Tibial nerve (tissue), 4 donors: ENCODE measurements around the gene PALB2.

ENCODE experiments used
- EP300 ChIP-seq, 2 donors: sonication (generic); formaldehyde crosslinking; IDR thresholded peaks; one replicate each; pipeline ENCODE4 v1.6.1; 2017; ENCODE audit warnings: antibody characterized with exemption in 2 of 2, mild to moderate bottlenecking in 1 of 2
- POLR2A ChIP-seq, 2 donors: fragments of 450-650 bp; IDR thresholded peaks; one replicate each; pipeline ENCODE4 v1.6.1; 2017; ENCODE audit warnings: antibody characterized with exemption in 2 of 2, mild to moderate bottlenecking in 2 of 2, moderate library complexity in 2 of 2
- TF ChIP-seq, protein P1 (sequence below), 5 experiments: fragments of 200-600 bp in 3 of 5; fragments of 450-650 bp in 2 of 5; sonication (generic) in 3 of 5; IDR thresholded peaks; one replicate each; pipeline ENCODE4 v1.5.1; 2016 to 2019; ENCODE audit warnings: antibody characterized with exemption in 5 of 5, mild to moderate bottlenecking in 3 of 5, moderate library complexity in 2 of 5

DNA sequence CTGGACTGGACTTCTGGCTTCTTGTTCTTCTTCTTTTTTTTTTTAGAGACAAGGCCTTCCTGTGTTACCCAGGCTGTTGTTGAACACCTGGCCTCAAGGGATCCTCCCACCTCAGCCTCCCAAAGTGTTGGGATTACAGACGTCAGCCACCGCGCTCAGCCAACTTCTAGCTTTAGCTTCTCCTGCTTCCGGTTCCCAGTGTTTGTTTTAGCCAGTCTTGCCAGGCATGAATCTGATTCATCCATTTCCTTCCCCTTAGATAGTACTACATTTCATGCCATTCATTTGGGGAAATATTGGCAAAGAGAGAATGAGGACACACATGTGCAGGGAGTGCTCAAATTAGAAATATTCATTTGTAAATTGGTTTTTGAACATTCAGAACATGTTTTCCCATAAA lies 32.9 kb downstream of the PALB2 start:
- TF ChIP-seq, protein P1, sequence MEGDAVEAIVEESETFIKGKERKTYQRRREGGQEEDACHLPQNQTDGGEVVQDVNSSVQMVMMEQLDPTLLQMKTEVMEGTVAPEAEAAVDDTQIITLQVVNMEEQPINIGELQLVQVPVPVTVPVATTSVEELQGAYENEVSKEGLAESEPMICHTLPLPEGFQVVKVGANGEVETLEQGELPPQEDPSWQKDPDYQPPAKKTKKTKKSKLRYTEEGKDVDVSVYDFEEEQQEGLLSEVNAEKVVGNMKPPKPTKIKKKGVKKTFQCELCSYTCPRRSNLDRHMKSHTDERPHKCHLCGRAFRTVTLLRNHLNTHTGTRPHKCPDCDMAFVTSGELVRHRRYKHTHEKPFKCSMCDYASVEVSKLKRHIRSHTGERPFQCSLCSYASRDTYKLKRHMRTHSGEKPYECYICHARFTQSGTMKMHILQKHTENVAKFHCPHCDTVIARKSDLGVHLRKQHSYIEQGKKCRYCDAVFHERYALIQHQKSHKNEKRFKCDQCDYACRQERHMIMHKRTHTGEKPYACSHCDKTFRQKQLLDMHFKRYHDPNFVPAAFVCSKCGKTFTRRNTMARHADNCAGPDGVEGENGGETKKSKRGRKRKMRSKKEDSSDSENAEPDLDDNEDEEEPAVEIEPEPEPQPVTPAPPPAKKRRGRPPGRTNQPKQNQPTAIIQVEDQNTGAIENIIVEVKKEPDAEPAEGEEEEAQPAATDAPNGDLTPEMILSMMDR (IDR thresholded peaks at IDR 0.05): no peak
- TF ChIP-seq EP300 (IDR thresholded peaks at IDR 0.05) (no peak), POLR2A (IDR thresholded peaks at IDR 0.05) (no peak)
